BLaER1 (cell line): Measurements from ENCODE around the gene RFTN1.
A peak's percentile ranks its signal among the peaks of the same experiment; 100 is the strongest.

ENCODE experiments used
- H3K27ac ChIP-seq: shearing (Covaris generic); formaldehyde crosslinking; 2 replicates; pipeline ENCODE4 v1.8.1; 2022
- H3K27me3 ChIP-seq: shearing (Covaris generic); formaldehyde crosslinking; 2 replicates; pipeline ENCODE4 v1.8.1; 2022
- H3K36me3 ChIP-seq: shearing (Covaris generic); formaldehyde crosslinking; 2 replicates; pipeline ENCODE4 v1.8.1; 2022
- H3K4me1 ChIP-seq: shearing (Covaris generic); formaldehyde crosslinking; 2 replicates; pipeline ENCODE4 v1.8.1; 2022
- H3K4me2 ChIP-seq: shearing (Covaris generic); formaldehyde crosslinking; 2 replicates; pipeline ENCODE4 v1.8.1; 2022
- H3K4me3 ChIP-seq: shearing (Covaris generic); formaldehyde crosslinking; 2 replicates; pipeline ENCODE4 v1.8.1; 2022
- H3K9ac ChIP-seq: shearing (Covaris generic); formaldehyde crosslinking; 2 replicates; pipeline ENCODE4 v1.8.1; 2022
- H3K9me3 ChIP-seq: shearing (Covaris generic); formaldehyde crosslinking; 2 replicates; pipeline ENCODE4 v1.8.1; 2022
- H4K20me1 ChIP-seq: shearing (Covaris generic); formaldehyde crosslinking; 2 replicates; pipeline ENCODE4 v1.8.1; 2022
- Cebpa-rat ChIP-seq: shearing (Covaris generic); IDR thresholded peaks from 2 replicates; pipeline ENCODE4 v1.8.1; 2022

The RFTN1 gene

DNA sequence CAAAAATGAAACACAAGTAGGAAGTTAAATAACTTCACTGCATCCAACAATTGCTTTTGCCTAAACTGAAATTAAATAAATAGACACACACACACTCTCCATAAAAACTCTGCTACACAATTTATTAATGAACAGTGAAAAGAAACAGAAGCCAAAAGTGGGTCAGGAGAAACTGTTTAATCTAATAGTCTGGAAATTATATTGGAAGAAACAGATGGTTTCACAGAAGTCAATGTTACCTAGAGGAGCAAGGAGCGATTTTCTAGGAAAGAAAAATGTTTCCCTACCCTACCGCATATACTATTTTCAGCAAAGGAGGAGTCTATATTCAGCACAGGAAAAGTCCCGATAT lies 32.0 kb downstream of the RFTN1 start:
- H3K27ac ChIP-seq = peak overlapping the region; percentile 20; the same call in 1 of the 2 replicates
- no peak overlapping the region for H3K4me3 ChIP-seq

DNA sequence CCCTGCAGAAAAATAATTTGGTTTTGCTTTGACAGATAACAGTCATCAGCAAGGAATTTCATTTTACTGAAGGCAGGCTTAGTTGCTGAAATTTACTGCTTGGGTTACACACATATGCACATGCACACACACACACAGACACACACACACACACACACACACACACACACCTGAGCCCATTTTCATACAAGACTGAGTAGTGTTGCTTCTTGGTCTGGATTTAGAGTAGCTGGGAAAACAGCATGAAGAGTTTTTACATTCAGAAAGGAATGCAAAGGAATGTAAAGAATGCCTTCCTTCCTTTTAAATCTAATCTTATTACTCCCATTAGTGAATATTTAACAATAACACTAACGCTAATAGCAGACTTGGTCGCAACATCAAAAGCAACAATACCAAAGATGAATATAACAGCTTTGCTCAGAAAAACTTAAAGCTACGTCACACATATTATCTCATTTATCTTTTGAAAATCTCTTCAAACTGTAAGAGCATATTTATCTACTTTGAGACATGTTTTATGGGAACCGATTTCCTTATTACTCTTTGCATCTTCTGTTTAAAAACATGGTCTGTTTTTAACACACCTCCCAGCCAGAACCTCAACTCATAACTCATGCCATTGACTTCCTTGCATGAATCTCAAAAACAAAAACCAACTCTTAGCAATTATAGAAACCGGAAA lies 32.5 kb downstream of the RFTN1 start:
- no peak overlapping the region for H3K9ac ChIP-seq
- H3K4me3 ChIP-seq = no peak overlapping the region
- peaks cover 56% of the 10 kb centered on the region for H4K20me1 ChIP-seq
- TF ChIP-seq Cebpa-rat = no peak
- peaks cover 29% of the 10 kb centered on the region for H3K9me3 ChIP-seq
- no peaks in the 10 kb centered on the region for H3K27me3 ChIP-seq
- H3K4me1 ChIP-seq = peaks cover 34% of the 10 kb centered on the region
- peak overlapping the region; percentile 58 for H3K4me2 ChIP-seq
- 0 out of 2 replicates have a peak overlapping the region, but pooled peaks have one; percentile 20 for H3K27ac ChIP-seq
- peaks cover 68% of the 10 kb centered on the region for H3K36me3 ChIP-seq

More for the DNA sequence above, 32.0 kb downstream of the RFTN1 start:
- Histone ChIP-seq H4K20me1 (peaks cover 58% of the 10 kb centered on the region), H3K4me2 (peak overlapping the region; percentile 58), H3K36me3 (peaks cover 68% of the 10 kb centered on the region), H3K9ac (no peak overlapping the region), H3K27me3 (no peaks in the 10 kb centered on the region), H3K4me1 (peaks cover 34% of the 10 kb centered on the region), H3K9me3 (peaks cover 29% of the 10 kb centered on the region)
- TF ChIP-seq Cebpa-rat = no peak

DNA sequence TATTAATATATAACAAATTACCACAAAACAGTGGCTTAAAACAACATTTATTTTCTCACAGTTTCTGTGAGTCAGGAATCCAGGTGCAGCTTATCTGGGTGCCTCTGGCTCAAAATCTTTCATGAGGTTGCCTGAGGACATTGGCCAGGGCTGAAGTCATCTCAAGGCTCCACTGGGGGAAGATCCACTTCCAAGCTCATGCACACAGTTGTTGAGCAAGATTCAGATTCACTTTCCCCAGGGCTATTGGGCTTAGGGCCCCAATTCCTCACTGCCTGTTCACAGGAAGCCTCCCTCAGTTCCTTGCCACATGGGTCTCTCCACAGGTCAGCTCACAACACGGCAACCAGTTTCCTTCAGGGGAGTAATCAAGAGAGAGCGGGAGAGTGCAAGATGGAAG lies 35.0 kb downstream of the RFTN1 start:
- no peak overlapping the region for H3K4me3 ChIP-seq
- no peak overlapping the region for H3K9ac ChIP-seq
- TF ChIP-seq Cebpa-rat = no peak
- H3K36me3 ChIP-seq = peaks cover 71% of the 10 kb centered on the region
- H3K27ac ChIP-seq = no peak overlapping the region
- H3K27me3 ChIP-seq = no peaks in the 10 kb centered on the region
- peaks cover 42% of the 10 kb centered on the region for H3K9me3 ChIP-seq
- peaks cover 37% of the 10 kb centered on the region for H4K20me1 ChIP-seq
- H3K4me1 ChIP-seq = peaks cover 28% of the 10 kb centered on the region
- H3K4me2 ChIP-seq = no peak overlapping the region

DNA sequence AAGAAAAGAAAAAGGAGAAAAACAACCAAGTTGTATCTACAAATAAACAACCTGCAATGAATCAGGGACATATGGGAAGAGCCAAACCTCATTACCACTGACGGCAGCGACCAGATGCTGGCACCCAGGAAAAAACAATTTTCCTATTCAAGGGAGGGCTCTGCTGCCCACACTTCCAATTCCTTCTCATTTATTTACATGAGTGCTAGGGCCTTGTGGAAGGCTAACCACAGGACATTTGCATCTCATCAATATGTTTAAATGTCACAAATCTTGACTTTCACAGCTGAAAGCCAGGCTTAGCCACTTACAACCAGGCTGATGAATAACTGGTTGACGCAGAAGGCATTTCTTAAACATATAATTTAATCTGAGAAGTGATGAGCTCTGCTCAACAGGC lies 36.0 kb downstream of the RFTN1 start:
- Histone ChIP-seq H3K4me2 (no peak overlapping the region), H3K27ac (no peak overlapping the region)

DNA sequence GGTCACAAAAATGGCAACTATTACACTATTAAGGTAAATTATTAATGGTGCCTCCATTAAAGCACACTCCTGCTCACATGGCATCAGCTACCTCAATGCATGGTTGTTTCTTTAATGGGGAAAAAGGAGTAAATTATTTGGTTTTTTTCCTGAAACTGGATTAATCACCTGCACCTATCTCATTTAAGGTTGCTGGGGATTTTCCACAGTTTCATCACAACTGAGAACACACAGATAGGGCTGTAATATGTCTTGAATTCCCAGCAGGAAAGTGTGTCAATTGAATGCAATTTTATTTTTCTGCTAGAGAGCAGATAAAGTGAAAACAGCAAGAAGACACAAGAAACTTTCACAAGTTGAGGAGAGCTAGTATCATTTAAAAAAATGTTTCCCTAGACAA lies 36.4 kb downstream of the RFTN1 start:
- Histone ChIP-seq H4K20me1 (peaks cover 23% of the 10 kb centered on the region; the same call in 1 of the 2 replicates), H3K4me1 (peaks cover 14% of the 10 kb centered on the region)
- no peak for TF ChIP-seq Cebpa-rat

More for the DNA sequence above, 36.0 kb downstream of the RFTN1 start:
- TF ChIP-seq Cebpa-rat = no peak
- Histone ChIP-seq H3K4me1 (peaks cover 18% of the 10 kb centered on the region), H3K9ac (no peak overlapping the region), H3K9me3 (peaks cover 52% of the 10 kb centered on the region), H4K20me1 (peaks cover 27% of the 10 kb centered on the region; the same call in 1 of the 2 replicates), H3K36me3 (peaks cover 81% of the 10 kb centered on the region), H3K27me3 (no peaks in the 10 kb centered on the region), H3K4me3 (no peak overlapping the region)

DNA sequence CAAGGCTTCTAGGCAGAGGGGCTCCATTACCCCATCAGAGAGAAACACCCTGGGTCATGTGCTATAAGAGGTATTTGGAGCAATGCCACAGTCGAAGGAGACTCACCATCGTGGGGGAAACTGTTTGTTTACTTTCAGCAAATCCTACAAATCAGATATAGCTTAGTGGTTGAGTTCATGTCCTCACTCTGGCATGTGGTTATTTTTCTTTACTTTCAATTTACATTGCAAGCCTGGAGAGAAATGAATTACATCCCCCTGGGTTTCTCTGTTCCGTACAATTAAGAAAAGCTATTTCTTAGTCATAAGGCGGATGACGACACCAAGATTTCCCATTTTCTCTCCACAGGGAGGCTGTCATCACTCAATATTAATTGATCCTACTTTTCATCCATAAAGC lies 36.9 kb downstream of the RFTN1 start:
- Histone ChIP-seq H3K27me3 (no peaks in the 10 kb centered on the region), H3K9ac (no peak overlapping the region), H4K20me1 (peaks cover 18% of the 10 kb centered on the region; the same call in 1 of the 2 replicates), H3K9me3 (peaks cover 61% of the 10 kb centered on the region), H3K4me2 (no peak overlapping the region), H3K4me1 (peaks cover 10% of the 10 kb centered on the region), H3K27ac (no peak overlapping the region), H3K4me3 (no peak overlapping the region), H3K36me3 (peaks cover 90% of the 10 kb centered on the region)
- no peak for TF ChIP-seq Cebpa-rat

More for the DNA sequence above, 36.4 kb downstream of the RFTN1 start:
- Histone ChIP-seq H3K4me3 (no peak overlapping the region), H3K4me2 (no peak overlapping the region), H3K36me3 (peaks cover 85% of the 10 kb centered on the region), H3K27me3 (no peaks in the 10 kb centered on the region), H3K27ac (no peak overlapping the region), H3K9me3 (peaks cover 56% of the 10 kb centered on the region), H3K9ac (no peak overlapping the region)

DNA sequence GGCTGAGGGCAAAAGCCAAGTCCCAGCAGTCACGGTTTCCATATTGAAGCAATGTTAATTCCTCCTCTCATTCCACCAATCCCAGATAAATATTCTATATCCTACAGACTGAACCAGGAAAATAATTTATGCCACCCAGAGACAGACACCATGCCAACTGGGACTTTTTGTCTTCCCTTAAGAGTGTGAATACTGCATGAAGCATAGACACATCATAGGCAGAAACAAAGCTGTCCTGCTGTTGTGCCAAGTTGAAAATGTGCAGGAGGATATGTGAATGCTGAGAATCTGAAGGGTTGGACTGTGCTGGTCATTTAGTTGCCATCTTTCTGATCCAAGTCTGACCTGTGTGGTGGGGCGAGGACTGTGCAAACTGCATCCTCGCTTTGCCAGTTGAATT lies 37.7 kb downstream of the RFTN1 start:
- Histone ChIP-seq H3K27ac (no peak overlapping the region), H3K36me3 (peaks cover 98% of the 10 kb centered on the region), H3K4me1 (peaks cover under 1% of the 10 kb centered on the region; the same call in 1 of the 2 replicates), H3K4me2 (no peak overlapping the region), H3K9me3 (peaks cover 69% of the 10 kb centered on the region), H3K9ac (no peak overlapping the region), H4K20me1 (peaks cover 14% of the 10 kb centered on the region; the same call in 1 of the 2 replicates), H3K4me3 (no peak overlapping the region), H3K27me3 (no peaks in the 10 kb centered on the region)
- TF ChIP-seq Cebpa-rat = no peak

DNA sequence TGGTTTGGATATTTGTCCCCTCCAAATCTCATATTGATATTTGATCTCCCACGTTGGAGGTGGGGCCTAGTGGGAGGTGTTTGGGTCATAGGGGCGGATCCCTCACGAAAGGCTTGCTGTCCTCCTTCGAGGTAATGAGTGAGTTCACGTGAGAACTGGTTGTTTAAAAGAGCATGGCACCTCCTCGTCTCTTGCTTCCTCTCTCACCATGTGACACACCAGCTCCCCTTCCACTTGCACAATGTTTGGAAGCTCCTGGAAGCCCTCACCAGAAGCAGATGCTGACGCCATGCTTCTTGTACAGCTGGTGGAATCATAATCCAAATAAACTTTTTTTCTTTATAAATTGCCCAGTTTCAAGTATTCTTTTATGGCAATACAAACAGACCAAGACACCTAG lies 38.6 kb downstream of the RFTN1 start:
- no peak for TF ChIP-seq Cebpa-rat
- no peak overlapping the region for H3K4me2 ChIP-seq
- no peak overlapping the region for H3K9ac ChIP-seq
- H3K4me3 ChIP-seq = no peak overlapping the region
- H3K27ac ChIP-seq = no peak overlapping the region
- H3K36me3 ChIP-seq = peaks cover 99% of the 10 kb centered on the region
- H3K4me1 ChIP-seq = peaks cover 4% of the 10 kb centered on the region
- peaks cover 15% of the 10 kb centered on the region; the same call in 1 of the 2 replicates for H4K20me1 ChIP-seq
- H3K9me3 ChIP-seq = peaks cover 78% of the 10 kb centered on the region
- no peaks in the 10 kb centered on the region for H3K27me3 ChIP-seq

DNA sequence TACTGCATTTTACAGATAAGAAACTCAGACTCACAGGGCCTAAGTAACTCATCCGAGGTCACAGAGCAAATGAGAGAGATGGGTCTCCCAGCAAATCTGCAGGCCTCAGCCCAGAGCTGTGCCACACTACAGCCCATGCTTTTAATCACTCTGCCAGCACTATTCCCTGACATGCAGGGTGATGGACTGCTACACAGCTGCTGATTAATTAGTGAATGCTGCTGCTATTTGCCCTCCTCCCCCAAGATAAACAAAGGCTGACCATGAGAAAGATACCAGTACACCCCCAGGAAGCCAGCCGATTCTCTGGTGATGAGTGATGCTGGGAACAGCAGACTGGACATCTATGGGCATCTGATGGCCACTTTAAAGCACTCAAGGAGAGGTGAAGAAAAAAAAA lies 39.3 kb downstream of the RFTN1 start:
- Histone ChIP-seq H4K20me1 (peaks cover 17% of the 10 kb centered on the region; the same call in 1 of the 2 replicates), H3K9me3 (peaks cover 80% of the 10 kb centered on the region), H3K9ac (no peak overlapping the region), H3K4me2 (no peak overlapping the region), H3K4me3 (no peak overlapping the region), H3K27ac (no peak overlapping the region), H3K27me3 (no peaks in the 10 kb centered on the region), H3K4me1 (peaks cover 11% of the 10 kb centered on the region), H3K36me3 (peaks cover 99% of the 10 kb centered on the region)
- TF ChIP-seq Cebpa-rat = no peak

DNA sequence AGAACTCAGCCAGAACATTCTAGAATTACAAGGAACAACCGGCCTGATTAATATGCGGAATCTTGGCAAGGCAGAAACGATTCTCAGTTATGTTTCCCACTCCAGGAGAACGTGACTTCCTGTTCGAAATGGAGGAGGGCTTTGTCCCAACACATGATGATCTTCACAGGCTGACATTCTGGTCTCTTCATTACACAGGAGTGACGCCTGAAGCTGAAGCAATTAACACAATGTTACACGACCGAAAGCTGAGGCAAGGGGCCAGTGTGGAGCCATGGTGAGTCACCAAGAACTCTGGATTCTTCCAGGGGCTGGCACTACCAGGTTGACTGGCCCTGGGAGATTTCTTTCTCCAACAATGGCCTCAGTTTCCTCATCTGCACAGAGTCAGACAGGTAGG lies 40.9 kb downstream of the RFTN1 start:
- Histone ChIP-seq H3K4me1 (peaks cover 27% of the 10 kb centered on the region), H4K20me1 (peaks cover 21% of the 10 kb centered on the region; the same call in 1 of the 2 replicates), H3K4me2 (no peak overlapping the region), H3K27ac (no peak overlapping the region), H3K9ac (no peak overlapping the region), H3K9me3 (peaks cover 64% of the 10 kb centered on the region), H3K4me3 (no peak overlapping the region), H3K36me3 (peaks cover 87% of the 10 kb centered on the region), H3K27me3 (no peaks in the 10 kb centered on the region)
- TF ChIP-seq Cebpa-rat = no peak
